GM19043 (cell line): ENCODE measurements around the gene FAM53A.

Source experiments
- ATAC-seq: cut with Tn5 transposase; IDR thresholded peaks from one replicate; pipeline ENCODE4 v1.9.1; 2021; ENCODE audit warnings: low read depth; ENCODE audit not compliant: unreplicated experiment

FAM53A gene

DNA sequence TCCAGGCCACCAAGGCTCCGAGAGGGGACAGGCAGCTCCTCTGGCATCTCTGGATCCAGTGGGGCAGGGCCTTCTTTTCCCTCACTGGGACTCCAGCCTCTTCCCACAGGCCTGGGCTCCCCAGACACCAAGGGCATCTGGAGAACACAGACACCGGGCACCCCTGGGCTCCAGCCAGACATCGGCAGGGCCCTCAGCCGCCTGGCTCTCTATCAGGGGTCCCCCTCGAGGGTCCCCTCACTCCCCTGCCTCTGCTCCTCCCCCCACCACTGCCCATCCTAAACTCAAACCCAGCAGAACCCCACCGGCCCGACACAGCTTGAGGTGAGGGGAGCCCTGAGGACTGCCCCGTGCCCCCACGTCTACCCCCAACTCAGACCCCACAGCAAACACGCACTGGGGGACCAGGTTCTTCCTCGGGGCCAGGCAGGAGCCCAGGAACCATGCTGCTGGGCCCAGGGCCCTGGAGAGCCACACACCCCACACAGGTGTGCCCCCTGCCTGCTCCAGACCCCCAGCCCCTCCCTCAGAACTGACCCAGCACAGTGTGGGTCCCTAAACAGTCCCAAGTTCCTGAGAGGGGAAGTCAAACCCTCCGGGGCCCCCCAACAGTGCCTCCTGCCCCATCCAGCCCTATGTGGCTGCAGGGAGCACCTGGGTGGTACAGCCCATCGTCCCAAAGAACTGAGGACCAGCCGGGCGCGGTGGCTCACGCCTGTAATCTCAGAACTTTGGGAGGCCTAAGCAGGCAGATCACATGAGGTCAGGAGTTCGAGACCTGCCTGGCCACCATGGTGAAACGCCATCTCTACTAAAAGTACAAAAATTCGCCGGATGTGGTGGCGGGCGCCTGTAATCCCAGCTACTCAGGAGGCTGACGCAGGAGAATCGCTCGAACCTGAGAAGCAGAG lies 86.8 kb downstream of the FAM53A start:
- ATAC-seq, result no peak

DNA sequence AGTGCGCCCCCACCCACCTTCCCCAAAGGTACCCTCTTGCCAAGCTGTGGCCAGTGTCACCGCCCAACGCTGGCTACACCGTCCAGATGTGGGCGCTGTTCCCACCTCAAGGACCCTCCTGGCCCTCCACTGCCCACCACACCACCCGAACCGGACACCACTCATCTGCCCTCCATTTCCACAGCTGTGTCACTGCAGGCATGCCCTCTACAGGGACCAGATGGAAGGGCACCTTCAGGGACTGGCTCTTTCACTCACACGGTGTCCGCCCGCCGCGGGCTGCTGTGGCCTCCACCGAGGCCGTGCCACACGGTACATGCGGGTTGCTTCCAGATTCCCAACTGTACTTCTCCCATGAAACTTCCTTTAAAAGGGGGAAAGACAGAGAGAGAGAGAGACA lies 87.7 kb downstream of the FAM53A start:
- ATAC-seq, result no peak

DNA sequence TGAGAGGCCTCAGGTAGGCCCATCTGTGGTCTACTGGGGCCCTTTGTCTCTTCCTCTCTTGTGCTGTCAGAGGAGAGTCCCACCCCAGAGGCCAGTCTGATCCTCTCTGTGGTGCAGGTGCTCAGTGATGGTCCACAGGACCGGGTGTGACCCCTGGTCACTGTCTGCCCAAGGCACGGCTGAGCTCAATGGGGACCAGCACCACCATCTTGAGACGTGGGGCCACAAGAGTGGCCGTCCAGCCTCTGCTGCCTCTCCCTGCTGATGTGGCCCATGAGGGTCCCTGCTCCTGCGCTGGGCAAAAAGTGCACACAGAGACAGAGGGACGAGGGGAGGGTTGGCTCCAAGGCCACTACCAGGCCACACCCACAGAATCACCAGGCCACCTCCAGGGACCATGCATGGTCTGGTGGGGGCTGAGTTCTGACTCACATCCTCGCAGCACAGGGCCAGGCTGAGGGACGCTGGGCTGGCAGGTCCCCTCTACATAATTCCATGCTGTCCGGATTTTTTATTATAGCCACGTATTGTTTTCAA lies 88.3 kb downstream of the FAM53A start:
- ATAC-seq, result no peak

DNA sequence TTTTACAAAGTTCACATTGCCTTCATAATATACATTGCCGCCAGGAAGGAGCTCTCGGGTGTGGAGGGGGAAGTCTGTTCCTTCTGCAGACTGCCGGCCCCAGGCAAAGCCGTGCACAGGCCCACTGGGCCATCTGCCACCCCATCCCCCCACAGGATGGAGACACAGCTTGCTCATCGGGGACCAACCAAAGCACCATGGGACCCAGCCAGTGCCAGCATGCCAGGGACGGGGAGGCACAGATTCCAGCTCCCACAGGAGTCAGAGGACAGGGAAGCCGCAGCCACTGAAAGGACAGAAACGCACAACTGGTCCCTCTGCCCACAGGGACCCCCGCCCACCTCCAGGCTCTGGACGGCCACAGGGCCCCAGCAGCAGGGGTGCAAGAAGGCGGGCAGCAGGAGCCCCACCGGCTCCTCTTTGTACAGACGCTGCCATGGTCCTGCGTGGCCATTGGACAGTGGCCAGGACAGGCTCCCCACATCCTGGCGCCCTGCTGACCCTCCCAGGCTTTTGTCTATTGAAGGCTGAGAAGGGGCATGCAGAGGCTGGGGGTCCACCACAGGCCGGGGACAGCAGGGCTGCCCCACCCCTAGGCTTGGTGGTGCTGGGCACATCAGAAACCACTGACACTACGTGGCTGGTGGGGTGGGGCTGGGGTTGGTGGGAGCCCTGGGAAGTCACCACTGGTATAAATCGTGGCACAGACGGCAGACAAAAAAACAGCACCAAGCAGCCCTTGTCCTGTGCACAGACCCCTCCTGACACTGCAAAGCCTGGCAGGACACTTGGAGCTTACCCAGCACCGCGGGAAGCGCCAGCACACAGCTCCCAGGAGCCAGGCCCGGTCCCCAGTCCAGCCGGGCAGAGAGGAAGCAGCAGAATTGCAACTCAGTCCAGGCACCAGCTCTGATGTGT lies 89.0 kb downstream of the FAM53A start:
- ATAC-seq, result no peak

DNA sequence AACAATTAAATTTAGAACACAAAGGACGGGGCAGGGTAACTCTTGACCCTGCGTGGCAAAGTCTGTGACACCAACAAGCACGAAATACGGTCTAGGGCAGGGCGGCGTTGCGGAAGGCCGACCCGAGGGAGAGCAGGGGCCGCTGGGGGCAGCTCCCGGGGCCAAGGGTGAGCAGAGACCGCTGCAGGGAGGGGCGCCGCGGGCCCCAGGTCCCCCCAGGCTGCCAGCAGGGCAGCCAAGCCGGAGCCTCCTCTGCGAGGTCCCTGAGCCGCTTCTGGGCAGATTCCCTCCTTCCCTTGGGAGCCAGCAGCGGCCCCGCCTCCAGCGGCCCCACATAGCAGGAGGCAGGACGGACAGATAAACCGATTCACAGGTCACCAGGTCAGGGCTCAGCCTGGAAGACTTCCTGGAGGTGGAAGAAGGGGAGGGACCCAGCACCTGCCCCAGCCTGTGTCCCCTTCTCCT lies 90.2 kb downstream of the FAM53A start:
- no peak for ATAC-seq

DNA sequence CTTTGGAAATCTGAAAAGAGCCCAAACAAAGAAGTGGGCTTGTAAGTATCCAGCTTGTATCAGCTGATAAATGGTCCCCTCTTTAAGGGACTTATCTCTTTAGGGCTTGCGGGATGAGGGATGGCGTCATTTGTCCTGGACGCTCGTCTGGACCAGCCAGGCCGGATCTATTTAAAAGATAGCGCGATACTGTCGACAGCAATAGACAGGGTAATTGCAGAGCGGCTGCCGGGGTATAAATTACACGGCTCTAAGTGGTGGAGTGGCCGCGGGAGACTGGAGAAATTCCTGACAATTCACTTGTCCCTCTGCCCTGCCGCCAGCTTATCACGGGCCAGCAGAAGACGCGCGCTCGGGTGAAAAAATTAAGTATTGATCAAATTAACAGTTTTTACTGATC lies 90.7 kb downstream of the FAM53A start:
- no peak for ATAC-seq

DNA sequence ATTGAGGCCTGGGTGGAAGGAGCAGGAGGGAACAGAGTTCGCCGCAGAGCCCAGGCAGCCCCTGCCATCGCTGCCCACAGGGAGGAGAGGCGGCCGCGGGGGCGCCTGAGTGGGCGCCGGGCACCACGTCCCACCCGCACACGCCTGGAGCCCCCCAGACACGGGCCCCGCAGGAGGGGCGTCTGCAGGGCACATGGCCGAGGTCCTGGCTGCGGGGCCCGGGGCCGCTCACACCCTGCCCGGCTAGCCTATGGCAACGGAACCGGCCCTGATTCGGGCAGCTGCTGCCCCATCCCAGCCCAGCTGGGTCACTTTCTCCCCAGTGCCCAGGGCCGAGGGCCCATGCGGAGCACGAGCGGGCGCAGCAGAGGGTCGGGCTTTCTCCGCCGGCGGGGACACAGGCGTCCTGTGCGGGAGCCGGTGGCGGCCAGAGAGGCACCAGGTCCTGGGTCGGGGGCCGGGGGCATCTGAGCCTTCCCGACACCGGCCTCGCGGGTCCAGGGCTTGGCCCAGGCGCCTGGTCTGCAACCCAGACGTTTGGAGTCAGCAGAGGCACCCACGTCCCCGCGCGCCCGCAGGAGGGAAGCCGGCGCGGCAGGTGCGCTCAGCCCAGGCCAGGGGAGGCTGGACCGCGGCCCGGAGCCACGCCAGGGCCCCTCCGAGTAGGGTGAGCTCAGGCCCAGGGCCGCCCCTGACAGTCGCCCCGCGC lies 91.2 kb downstream of the FAM53A start:
- ATAC-seq, result no peak

DNA sequence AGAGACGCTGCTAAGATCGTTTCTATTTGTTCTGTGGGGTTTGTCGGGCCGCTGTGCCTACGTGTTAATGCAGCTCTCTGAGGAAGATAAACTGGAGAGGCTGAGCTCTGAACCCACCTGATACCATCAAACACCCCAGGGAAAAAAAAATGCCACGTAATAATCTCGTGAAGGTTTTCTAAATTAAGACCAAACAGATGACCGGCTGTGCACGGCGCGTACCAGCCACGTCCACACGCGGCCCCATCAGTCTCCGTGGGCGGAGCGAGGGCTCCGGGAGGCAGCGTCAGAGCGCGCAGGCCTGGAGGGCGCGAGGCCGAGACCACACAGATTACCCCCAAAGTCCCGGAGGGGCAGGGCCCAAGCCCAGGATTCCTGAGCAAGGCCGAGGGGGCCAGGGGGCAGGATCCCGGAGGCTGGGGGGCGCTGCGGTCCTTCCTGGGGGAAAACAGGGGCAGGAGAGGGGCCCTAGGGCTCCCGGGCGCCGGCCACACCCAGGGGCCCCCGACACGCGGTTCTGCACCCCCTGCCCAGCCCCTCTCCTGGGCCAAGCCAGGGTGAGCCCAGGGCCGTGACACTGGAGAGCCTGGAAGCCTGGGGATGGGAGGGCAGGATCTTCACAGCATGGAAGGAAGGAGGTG lies 91.9 kb downstream of the FAM53A start:
- no peak for ATAC-seq

DNA sequence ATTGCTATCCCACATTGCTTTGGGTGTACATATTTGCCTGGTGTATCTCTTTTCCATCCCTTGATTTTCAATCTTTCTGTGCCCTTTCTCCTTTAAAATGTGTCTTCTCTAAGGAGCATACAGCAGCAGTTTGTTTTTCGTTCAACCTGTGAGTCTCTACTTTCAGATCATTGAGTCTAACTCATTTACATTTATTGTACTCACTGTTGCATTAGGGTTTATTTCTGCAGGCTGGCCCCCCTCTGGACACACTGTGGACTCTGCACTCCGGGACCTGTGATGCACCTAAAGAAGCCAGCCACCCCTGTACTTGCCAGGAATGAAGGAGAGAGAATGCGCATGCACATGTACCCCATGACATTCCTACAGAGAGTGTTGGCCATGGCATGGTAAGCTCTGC lies 93.0 kb downstream of the FAM53A start:
- ATAC-seq, result no peak

DNA sequence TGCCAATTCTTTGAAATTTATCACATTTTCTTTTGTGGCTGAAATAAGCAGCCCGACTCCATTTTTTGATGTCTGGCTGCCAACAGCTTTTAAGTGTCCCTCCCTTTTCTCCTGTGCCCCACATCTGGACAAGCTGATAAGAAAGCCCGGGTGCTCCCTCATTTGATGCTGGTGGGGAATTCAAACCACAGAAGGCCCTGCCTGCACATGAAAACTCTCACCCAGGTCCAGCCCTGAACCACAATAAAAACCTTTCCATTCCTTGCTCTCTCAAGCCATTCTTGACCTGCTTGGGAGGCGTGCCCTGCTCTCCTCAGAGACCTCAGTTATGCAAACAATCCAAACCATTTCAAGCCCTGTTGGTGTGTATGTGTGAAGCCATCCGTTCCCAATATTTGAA lies 93.9 kb downstream of the FAM53A start:
- no peak for ATAC-seq
